ENCODE data around the gene ATP5F1C. TPM values are rescaled to one million over a fixed set of nuclear protein-coding genes. Genes with fewer than 3 reads are reported as not detected.

ATP5F1C gene
- total RNA-seq (100 to 1,000 TPM in 4 of 5 donors, 10 to 100 TPM in 1; 93.6 to 518 (median 250) TPM), polyA plus RNA-seq (100 to 1,000 TPM; 400 to 648 (median 424) TPM)
- long read RNA-seq, donor 1, transcript ATP5F1C-202 (10 exons, 1,163 nt) = major isoform, 34 of 99 reads
- long read RNA-seq, donor 1, transcript ATP5F1C-201 (9 exons, 1,078 nt) = minor isoform, 16 of 99 reads
- long read RNA-seq, donor 1, partial matches to known transcripts = 43 of 99 reads
- long read RNA-seq, donor 1, other reads (novel, unspliced or antisense) = 0 of 99 reads
- long read RNA-seq, donor 2, transcript ATP5F1C-202 (10 exons, 1,163 nt) = major isoform, 59 of 129 reads
- long read RNA-seq, donor 2, transcript ATP5F1C-201 (9 exons, 1,078 nt) = minor isoform, 28 of 129 reads
- long read RNA-seq, donor 2, transcript ATP5F1C-207 (4 exons, 782 nt) = minor isoform, 7 of 129 reads
- long read RNA-seq, donor 2, partial matches to known transcripts = 30 of 129 reads
- long read RNA-seq, donor 2, other reads (novel, unspliced or antisense) = 0 of 129 reads
- long read RNA-seq, donor 3, transcript ATP5F1C-209 (4 exons, 460 nt) = minor isoform, 10 of 156 reads
- long read RNA-seq, donor 3, transcript ATP5F1C-201 (9 exons, 1,078 nt) = minor isoform, 12 of 156 reads
- long read RNA-seq, donor 3, transcript ATP5F1C-202 (10 exons, 1,163 nt) = major isoform, 61 of 156 reads
- long read RNA-seq, donor 3, partial matches to known transcripts = 70 of 156 reads
- long read RNA-seq, donor 3, other reads (novel, unspliced or antisense) = 0 of 156 reads
- long read RNA-seq, donor 4, partial matches to known transcripts = 5 of 12 reads
- long read RNA-seq, donor 4, other reads (novel, unspliced or antisense) = 0 of 12 reads
- long read RNA-seq, donor 5, transcript ATP5F1C-207 (4 exons, 782 nt) = minor isoform, 6 of 203 reads
- long read RNA-seq, donor 5, transcript ATP5F1C-202 (10 exons, 1,163 nt) = major isoform, 80 of 203 reads
- long read RNA-seq, donor 5, transcript ATP5F1C-201 (9 exons, 1,078 nt) = minor isoform, 33 of 203 reads
- long read RNA-seq, donor 5, transcript ATP5F1C-209 (4 exons, 460 nt) = minor isoform, 13 of 203 reads
- long read RNA-seq, donor 5, partial matches to known transcripts = 69 of 203 reads
- long read RNA-seq, donor 5, other reads (novel, unspliced or antisense) = 0 of 203 reads
- long read RNA-seq, donor 6, transcript ATP5F1C-201 (9 exons, 1,078 nt) = minor isoform, 50 of 407 reads
- long read RNA-seq, donor 6, transcript ATP5F1C-202 (10 exons, 1,163 nt) = major isoform, 169 of 407 reads
- long read RNA-seq, donor 6, transcript ATP5F1C-209 (4 exons, 460 nt) = minor isoform, 5 of 407 reads
- long read RNA-seq, donor 6, transcript ATP5F1C-207 (4 exons, 782 nt) = minor isoform, 12 of 407 reads
- long read RNA-seq, donor 6, partial matches to known transcripts = 153 of 407 reads
- long read RNA-seq, donor 6, other reads (novel, unspliced or antisense) = 13 of 407 reads
- long read RNA-seq, donor 7, transcript ATP5F1C-201 (9 exons, 1,078 nt) = minor isoform, 64 of 268 reads
- long read RNA-seq, donor 7, transcript ATP5F1C-204 (6 exons, 622 nt) = minor isoform, 5 of 268 reads
- long read RNA-seq, donor 7, transcript ATP5F1C-202 (10 exons, 1,163 nt) = major isoform, 75 of 268 reads
- long read RNA-seq, donor 7, transcript ATP5F1C-209 (4 exons, 460 nt) = minor isoform, 16 of 268 reads
- long read RNA-seq, donor 7, partial matches to known transcripts = 104 of 268 reads
- long read RNA-seq, donor 7, other reads (novel, unspliced or antisense) = 0 of 268 reads
- long read RNA-seq, donor 8, transcript ATP5F1C-209 (4 exons, 460 nt) = minor isoform, 19 of 226 reads
- long read RNA-seq, donor 8, transcript ATP5F1C-201 (9 exons, 1,078 nt) = minor isoform, 16 of 226 reads
- long read RNA-seq, donor 8, transcript ATP5F1C-202 (10 exons, 1,163 nt) = major isoform, 86 of 226 reads
- long read RNA-seq, donor 8, partial matches to known transcripts = 99 of 226 reads
- long read RNA-seq, donor 8, other reads (novel, unspliced or antisense) = 0 of 226 reads
- long read RNA-seq, donor 9, transcript ATP5F1C-202 (10 exons, 1,163 nt) = major isoform, 55 of 256 reads
- long read RNA-seq, donor 9, transcript ATP5F1C-201 (9 exons, 1,078 nt) = minor isoform, 27 of 256 reads
- long read RNA-seq, donor 9, transcript ATP5F1C-209 (4 exons, 460 nt) = minor isoform, 34 of 256 reads
- long read RNA-seq, donor 9, partial matches to known transcripts = 135 of 256 reads
- long read RNA-seq, donor 9, other reads (novel, unspliced or antisense) = 0 of 256 reads
- long read RNA-seq, donor 10, transcript ATP5F1C-201 (9 exons, 1,078 nt) = minor isoform, 6 of 80 reads
- long read RNA-seq, donor 10, transcript ATP5F1C-202 (10 exons, 1,163 nt) = major isoform, 35 of 80 reads
- long read RNA-seq, donor 10, transcript ATP5F1C-209 (4 exons, 460 nt) = minor isoform, 6 of 80 reads
- long read RNA-seq, donor 10, partial matches to known transcripts = 30 of 80 reads
- long read RNA-seq, donor 10, other reads (novel, unspliced or antisense) = 0 of 80 reads

GRCh38 chr10:7787857-7788638 lies at the start of gene ATP5F1C, which contains the start of gene KIN:
ATP5F1C (plus strand) TSS chr10:7788177; CDS start chr10:7788208, 31 bp downstream.
KIN (minus strand) TSS chr10:7787993; CDS start chr10:7787933, 60 bp downstream.
- Histone ChIP-seq H3K9me3 (no peaks in the 10 kb centered on the region), H3K27ac (peak within 1 kb of the TSS; percentile 77 to 94 (median 90)), H3K4me1 (peaks cover 18 to 79% (median 69%) of the 10 kb centered on the region in 4 donors), H3K4me3 (peak within 1 kb of the TSS; percentile 79 to 97 (median 88)), H3K27me3 (no peaks in the 10 kb centered on the region), H3K36me3 (peaks cover 0 to 12% (median 4%) of the 10 kb centered on the region in 4 donors)
- DNase-seq = peak; percentile 98 to 99
- intact Hi-C loops (cut with DNase I; ENCODE audit: low total_unique reads) = no loop called here
- TF ChIP-seq POLR2A (IDR thresholded peaks at IDR 0.05) (peak in 2 of 4 donors; percentile 46 to 85), EP300 (IDR thresholded peaks at IDR 0.05) (no peak), POLR2AphosphoS5 (IDR thresholded peaks at IDR 0.05) (peak; percentile 53 to 93 (median 88)), CTCF (IDR thresholded peaks at IDR 0.05) (no peak)
- 0 to 1% (median 0%) methylated on average over 36 to 59 of the region's 59 CpGs for WGBS, 5 donors

- no peaks in the 10 kb centered on the region for H3K9me3 ChIP-seq
- no peaks in the 10 kb centered on the region for H3K4me1 ChIP-seq
- peaks cover 0 to 17% (median 0%) of the 10 kb centered on the region in 3 donors for H3K27me3 ChIP-seq
- peak in 1 of 2 donors; percentile 8 for DNase-seq
- TF ChIP-seq CTCF (IDR thresholded peaks at IDR 0.05) = no peak
- no peak for TF ChIP-seq EP300 (IDR thresholded peaks at IDR 0.05)
- TF ChIP-seq POLR2AphosphoS5 (IDR thresholded peaks at IDR 0.05) = no peak
- no peak for TF ChIP-seq POLR2A (IDR thresholded peaks at IDR 0.05)
- no peaks in the 10 kb centered on the region for H3K36me3 ChIP-seq
- intact Hi-C loops (cut with DNase I; ENCODE audit: low total_unique reads) = no loop called here
- H3K27ac ChIP-seq = no peak overlapping the region
- WGBS, 5 donors = 70 to 79% (median 72%) methylated on average over 20 of the region's 20 CpGs
- H3K4me3 ChIP-seq = no peak overlapping the region
These were observed 49.2 kb upstream of the ATP5F1C start for GRCh38 chr10:7738536-7739407.
